GM19240 (cell line): Measurements from ENCODE around the gene VWA7.
A peak's percentile ranks its signal among the peaks of the same experiment; 100 is the strongest.
"Not testable (repeated sequence)": the region's sequence is repeated elsewhere in the genome, so short reads cannot be mapped to it uniquely, and the experiment has no call there.

Experiments used
- DNase-seq: peaks from one replicate; pipeline ENCODE4 v3.0.0; 2011; ENCODE audit warnings: low spot score; ENCODE audit not compliant: insufficient read length

Gene VWA7

DNA sequence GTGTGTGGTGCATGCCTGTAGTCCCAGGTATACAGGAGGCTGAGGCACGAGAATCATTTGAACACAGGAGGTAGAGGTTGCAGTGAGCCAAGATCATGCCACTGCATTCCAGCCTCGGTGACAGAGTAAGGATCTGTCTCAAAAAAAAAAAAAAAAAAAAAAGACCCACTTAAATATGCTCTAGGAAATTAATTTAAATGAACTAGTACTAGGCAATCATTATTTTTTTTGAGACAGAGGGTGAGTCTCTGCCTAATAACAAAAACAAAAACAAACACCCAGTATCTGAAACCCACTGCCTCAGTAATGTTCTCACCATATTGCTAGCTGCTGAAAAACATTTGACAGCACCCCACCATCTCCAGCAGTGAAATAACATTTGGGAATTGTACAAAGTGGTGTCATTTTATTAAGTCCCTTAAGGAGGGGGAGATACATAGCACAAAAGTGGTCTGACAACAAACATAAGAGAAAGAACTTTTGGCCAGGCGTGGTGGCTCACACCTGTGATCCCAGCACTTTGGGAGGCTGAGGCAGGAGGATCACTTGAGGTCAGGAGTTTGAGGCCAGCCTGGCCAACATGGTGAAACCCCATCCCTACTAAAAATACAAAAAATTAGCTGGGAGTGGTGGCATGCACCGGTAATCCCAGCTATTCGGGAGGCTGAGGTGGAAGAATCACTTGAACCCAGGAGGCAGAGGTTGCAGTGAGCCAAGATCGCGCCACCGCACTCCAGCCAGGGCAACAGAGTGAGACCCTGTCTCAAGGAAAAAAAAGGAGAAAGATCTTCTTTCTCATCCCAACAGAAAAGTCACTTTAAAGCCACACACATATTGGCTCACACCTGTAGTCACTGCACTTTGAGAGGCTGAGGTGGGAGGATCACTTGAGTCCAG, 24.2 kb upstream of the VWA7 start:
- DNase-seq: not testable (repeated sequence)

- DNase-seq: no peak
These were observed 22.7 kb upstream of the VWA7 start for GRCh38 chr6:31799781-31800180.

DNA sequence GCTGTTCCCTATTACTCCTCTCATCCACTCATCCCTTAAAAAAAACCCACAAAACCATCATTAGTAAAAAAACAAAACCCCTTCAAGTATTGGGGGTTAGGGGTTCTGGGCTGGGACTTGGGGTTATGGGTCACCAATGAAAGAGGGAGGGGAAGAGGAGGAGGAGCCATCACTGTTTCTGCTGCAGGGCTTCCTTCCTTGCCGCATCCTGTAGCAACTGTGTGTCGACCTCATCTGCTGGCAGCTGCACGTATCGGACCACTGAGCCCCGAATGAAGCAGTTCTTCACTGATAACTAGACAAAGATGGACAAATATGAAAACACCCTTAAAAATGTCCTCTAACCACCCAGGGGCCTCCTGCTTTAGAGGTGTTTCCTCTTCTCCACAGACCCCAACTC, 20.5 kb upstream of the VWA7 start:
- no peak for DNase-seq

- DNase-seq: no peak
These were observed 19.9 kb upstream of the VWA7 start for GRCh38 chr6:31796993-31797385.

DNA sequence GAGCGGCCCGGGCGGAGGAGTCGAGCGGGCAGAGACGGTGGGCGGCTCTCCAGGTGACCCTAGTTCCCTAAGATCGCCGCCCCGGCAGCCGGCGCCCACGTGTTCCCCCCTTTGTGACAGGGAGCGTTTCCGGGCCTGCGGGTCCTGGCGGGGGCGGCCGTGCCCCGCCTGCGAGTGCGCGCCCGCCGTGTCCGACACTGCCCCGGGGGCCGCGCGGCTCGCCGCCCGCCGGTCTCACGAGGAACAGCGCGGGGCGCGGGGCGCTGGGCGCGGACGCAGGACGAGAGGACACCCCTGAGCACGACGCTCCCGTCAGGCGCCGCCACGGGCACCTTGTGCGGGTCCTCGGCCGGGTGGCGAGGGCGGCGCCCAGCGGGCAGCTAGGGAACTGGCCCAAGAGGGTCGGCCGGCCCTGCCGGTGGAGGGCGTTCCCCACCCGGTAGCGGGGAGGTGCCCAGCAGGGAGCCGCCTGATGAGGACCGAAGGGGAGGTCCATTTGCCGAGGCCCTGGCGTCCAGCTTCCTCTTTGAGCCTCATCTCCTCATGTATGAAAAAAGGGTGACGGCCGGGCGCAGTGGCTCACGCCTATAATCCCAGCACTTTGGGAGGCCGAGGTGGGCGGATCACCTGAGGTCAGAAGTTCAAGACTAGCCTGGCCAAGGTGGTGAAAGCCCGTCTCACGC, 18.6 kb upstream of the VWA7 start, which contains the start of gene VARS1:
Gene VARS1, minus strand, starts transcription at position 137 of the 683 bp plus-strand sequence. CDS start 535 bp downstream, outside the sequence.
- peak; percentile 90 for DNase-seq

DNA sequence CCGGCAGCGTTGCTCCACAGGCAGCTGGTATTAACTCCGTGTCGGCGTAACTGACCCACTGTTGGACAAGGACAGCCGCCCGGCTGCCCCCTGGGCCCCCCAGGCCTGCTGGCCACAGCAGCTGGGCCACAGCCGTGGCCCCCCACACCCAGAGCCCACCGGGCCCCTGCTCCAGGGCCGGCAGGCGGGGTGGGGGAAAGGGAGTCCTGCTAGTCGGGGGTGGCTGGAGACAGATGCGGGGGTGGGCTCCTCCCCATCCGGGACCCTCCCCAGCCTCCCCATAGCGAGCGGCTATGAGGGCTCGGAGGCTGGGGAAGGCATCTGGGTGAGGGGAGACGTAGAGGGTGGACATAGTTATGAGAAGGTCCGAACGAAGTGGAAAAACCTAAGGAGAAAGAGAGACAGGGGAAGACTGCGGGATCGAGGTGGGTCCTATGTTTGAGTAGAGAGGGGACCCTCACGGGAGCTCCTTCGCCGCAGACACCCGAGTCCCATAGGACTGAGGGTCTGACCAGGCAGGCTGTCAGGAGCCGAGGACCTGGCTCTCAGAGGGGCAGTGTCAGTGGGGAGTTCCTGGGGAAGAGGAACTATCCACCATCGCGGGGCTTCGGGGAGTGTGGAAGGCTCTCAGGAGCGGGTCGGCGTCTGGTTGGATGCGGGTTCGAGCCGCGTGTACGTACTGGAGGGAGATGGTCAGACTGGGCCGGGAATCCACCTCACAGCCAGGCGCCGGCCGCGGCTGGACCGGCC, 17.9 kb upstream of the VWA7 start:
- DNase-seq: no peak

DNA sequence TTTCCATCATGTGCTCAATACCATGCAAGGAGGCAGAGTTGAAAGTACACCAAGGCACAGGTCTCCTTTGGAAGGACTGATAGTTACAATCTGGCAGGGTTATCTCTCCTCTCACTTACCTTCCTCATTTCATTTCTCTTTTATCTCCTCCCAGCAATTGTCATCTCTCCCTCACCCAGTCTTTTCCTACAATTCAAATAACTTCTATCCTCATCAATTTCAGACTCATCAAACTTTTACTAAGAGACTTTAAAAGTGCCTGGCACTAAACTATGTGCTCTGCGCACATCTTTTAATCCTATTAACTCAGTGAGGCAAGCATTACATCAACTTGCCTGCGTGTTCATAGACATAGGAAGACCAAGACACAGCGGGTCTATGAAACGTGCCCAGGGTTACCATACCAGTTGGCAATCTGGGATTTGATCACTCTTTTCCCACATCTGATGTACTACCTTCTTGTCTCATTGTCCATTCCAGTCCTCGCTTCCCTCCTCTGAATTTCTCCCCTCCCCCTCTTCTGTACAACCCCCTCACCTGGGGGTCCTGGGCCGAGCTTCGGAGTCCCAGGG, 17.3 kb upstream of the VWA7 start:
- no peak for DNase-seq

DNA sequence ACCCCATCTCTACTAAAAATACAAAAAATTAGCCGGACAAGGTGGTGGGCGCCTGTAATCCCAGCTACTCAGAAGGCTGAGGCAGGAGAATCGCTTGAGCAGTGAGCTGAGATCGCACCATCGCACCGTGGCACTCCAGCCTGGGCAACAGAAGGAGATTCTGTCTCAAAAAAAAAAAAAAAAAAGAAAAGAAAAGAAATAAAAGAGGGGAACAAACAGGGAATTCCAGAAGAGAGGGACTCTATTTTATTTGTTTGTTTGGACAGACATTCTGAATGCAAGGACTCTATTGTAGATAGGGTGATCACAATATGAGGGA, 16.8 kb upstream of the VWA7 start:
- not testable (repeated sequence) for DNase-seq

- no peak for DNase-seq
These were observed 15.6 kb upstream of the VWA7 start for GRCh38 chr6:31792761-31793171.

DNA sequence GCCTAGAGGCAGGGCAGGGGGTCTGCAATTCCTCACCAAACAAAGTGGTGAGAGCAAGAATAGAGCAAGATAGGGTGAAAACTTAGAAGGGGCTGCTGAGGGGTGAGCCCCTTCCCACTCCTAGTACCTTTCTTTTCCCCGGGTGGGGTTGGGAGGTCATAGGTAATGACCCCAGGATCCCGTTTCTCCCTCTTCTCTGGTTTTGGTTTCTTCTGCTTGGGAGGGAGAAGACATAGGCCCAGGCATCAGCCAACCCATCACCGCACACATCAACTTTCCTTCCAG, 14.9 kb upstream of the VWA7 start:
- no peak for DNase-seq

GRCh38 chr6:31791324-31792089, 14.4 kb upstream of the VWA7 start:
- DNase-seq: no peak

DNA sequence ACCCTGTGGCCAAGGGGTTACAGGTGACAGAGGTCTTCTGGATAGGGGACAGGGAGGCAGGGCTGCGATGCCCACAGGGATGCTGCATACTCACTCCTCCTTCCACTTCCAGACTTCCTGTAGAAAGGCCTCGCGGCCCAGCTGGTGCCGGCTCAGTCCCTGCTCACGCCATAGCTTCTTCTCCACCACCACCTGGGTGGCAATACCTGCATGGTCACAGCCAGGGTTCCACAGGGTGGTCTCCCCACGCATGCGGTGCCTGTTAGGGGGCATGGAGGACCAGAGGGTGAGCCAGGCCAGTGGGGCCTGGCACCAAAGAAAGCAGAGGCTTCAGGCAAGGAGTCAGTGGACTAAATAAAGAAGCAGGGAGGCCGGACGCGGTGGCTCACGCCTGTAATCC, 8.3 kb upstream of the VWA7 start:
- no peak for DNase-seq

DNA sequence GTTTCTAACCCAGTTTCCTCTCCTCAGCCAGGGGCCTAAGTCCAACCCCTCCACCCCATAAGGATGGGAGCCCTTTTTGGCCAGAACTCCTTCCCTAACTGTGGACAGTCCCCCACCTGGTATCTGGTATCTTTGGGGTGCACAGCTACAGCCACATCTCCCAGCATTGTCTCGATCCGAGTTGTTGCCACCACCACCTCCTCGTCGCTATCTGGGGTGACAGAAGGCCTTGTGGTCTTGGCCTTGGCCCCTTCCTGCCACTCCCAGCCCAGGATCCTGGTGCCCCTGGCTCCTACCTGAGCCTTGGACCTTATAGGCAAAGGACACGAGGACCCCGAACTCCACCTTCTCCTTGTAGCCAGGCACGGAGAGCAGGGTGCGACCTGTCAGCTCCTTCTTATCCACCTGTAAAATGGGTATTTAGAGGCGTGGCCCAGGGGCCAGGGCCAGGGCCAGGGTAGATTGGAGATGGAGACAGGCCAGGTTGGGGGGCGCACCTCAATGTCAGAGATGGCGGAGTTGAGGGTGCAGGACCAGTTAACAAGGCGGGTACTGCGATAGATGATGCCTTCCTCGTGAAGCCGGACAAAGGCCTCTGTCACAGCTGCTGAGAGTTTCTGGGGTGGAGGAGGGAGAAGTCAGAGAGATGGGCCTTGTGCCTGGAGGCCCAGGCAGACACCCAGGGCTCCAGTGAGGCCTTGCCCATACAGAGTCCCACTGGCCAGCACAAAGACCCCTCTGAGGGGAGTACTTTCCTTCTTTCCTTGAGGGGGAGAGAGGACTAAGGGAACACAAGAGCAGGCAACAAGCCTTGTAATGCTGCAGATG, 7.2 kb upstream of the VWA7 start:
- no peak for DNase-seq

- DNase-seq: no peak
These were observed 5.2 kb upstream of the VWA7 start for GRCh38 chr6:31782126-31782855.

- no peak for DNase-seq
These were observed 4.4 kb upstream of the VWA7 start for GRCh38 chr6:31781244-31782125.

- DNase-seq: no peak
These were observed 3.5 kb upstream of the VWA7 start for GRCh38 chr6:31780507-31781243.

DNA sequence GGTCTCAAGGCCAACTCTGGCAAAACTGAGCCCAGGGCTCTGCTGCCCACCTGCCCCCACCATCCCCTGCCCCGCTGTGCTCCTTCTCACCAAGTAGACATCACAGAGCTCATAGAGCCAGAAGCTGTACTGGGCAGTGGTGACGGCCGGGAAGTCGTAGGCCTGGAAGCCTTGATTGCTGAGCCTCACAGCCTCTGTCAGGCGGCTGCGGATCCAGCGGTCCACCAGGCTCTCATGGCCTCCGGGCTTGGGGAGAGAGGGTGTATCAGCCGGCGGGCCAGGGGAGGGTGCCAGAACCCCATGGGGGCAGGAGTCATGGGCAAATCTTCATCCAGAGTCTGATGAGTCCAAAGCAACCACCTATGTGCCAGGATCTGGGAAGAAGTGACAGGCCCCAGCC, 2.8 kb upstream of the VWA7 start:
- no peak for DNase-seq
